Measurements from ENCODE around the gene RBM20. TPM values are rescaled to one million over a fixed set of nuclear protein-coding genes. Genes with fewer than 3 reads are reported as not detected.

Gene RBM20
- total and polyA plus RNA-seq, 2 of the 13 experiments (the other 11 are each of a cell fraction or from before 2014, with no cell fraction given): 0.02 to 0.22 TPM

DNA sequence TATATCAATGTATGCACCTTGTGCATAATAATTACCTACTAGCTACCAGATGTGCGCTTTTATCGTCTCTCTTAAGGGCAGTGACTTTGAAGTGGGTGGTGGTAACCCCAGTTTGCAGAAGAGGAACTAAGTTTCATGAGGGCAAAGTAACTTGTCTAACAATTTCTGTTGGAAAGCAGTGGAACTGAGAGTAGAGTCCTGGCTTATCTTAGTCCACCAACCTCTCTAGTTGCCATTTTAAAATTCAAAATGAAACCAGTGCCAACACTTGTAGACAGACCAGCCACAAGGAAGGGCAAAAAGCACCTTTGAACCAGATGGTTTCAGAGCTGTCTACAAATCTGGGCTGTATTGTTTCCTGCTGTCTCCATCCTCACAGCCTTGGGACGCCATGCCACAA, 32.0 kb upstream of the RBM20 start:
- in situ Hi-C loops (cut with HindIII; ENCODE audit: extremely low pct_ligation_motif_present, low pct_unique_long_range_greater_than_20kb): loop anchor here (5.0 to 25.0 kb wide), 2 partner anchors 60 to 275 kb away; no protein-coding TSS in a partner anchor
- TF ChIP-seq ZNF577 (CRISPR knock-in tag; IDR thresholded peaks at IDR 0.05; ENCODE audit: borderline replicate concordance, low read depth): no peak
- TF ChIP-seq CBX5 (CRISPR knock-in tag; IDR thresholded peaks at IDR 0.05; ENCODE audit: borderline replicate concordance): no peak
- TF ChIP-seq, protein P1, sequence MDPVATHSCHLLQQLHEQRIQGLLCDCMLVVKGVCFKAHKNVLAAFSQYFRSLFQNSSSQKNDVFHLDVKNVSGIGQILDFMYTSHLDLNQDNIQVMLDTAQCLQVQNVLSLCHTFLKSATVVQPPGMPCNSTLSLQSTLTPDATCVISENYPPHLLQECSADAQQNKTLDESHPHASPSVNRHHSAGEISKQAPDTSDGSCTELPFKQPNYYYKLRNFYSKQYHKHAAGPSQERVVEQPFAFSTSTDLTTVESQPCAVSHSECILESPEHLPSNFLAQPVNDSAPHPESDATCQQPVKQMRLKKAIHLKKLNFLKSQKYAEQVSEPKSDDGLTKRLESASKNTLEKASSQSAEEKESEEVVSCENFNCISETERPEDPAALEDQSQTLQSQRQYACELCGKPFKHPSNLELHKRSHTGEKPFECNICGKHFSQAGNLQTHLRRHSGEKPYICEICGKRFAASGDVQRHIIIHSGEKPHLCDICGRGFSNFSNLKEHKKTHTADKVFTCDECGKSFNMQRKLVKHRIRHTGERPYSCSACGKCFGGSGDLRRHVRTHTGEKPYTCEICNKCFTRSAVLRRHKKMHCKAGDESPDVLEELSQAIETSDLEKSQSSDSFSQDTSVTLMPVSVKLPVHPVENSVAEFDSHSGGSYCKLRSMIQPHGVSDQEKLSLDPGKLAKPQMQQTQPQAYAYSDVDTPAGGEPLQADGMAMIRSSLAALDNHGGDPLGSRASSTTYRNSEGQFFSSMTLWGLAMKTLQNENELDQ (CRISPR knock-in tag; IDR thresholded peaks at IDR 0.05; ENCODE audit: borderline replicate concordance): no peak
- no peak for TF ChIP-seq NR3C1 (CRISPR knock-in tag; IDR thresholded peaks at IDR 0.05)
- TF ChIP-seq HDAC6 (IDR thresholded peaks at IDR 0.05; ENCODE audit: low read depth, low read length): no peak
- TF ChIP-seq, protein P2, sequence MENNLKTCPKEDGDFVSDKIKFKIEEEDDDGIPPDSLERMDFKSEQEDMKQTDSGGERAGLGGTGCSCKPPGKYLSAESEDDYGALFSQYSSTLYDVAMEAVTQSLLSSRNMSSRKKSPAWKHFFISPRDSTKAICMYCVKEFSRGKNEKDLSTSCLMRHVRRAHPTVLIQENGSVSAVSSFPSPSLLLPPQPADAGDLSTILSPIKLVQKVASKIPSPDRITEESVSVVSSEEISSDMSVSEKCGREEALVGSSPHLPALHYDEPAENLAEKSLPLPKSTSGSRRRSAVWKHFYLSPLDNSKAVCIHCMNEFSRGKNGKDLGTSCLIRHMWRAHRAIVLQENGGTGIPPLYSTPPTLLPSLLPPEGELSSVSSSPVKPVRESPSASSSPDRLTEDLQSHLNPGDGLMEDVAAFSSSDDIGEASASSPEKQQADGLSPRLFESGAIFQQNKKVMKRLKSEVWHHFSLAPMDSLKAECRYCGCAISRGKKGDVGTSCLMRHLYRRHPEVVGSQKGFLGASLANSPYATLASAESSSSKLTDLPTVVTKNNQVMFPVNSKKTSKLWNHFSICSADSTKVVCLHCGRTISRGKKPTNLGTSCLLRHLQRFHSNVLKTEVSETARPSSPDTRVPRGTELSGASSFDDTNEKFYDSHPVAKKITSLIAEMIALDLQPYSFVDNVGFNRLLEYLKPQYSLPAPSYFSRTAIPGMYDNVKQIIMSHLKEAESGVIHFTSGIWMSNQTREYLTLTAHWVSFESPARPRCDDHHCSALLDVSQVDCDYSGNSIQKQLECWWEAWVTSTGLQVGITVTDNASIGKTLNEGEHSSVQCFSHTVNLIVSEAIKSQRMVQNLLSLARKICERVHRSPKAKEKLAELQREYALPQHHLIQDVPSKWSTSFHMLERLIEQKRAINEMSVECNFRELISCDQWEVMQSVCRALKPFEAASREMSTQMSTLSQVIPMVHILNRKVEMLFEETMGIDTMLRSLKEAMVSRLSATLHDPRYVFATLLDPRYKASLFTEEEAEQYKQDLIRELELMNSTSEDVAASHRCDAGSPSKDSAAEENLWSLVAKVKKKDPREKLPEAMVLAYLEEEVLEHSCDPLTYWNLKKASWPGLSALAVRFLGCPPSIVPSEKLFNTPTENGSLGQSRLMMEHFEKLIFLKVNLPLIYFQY (CRISPR knock-in tag; IDR thresholded peaks at IDR 0.05; ENCODE audit: borderline replicate concordance): no peak
- no peak for TF ChIP-seq ZNF709 (CRISPR knock-in tag; IDR thresholded peaks at IDR 0.05)
- TF ChIP-seq, protein P3, sequence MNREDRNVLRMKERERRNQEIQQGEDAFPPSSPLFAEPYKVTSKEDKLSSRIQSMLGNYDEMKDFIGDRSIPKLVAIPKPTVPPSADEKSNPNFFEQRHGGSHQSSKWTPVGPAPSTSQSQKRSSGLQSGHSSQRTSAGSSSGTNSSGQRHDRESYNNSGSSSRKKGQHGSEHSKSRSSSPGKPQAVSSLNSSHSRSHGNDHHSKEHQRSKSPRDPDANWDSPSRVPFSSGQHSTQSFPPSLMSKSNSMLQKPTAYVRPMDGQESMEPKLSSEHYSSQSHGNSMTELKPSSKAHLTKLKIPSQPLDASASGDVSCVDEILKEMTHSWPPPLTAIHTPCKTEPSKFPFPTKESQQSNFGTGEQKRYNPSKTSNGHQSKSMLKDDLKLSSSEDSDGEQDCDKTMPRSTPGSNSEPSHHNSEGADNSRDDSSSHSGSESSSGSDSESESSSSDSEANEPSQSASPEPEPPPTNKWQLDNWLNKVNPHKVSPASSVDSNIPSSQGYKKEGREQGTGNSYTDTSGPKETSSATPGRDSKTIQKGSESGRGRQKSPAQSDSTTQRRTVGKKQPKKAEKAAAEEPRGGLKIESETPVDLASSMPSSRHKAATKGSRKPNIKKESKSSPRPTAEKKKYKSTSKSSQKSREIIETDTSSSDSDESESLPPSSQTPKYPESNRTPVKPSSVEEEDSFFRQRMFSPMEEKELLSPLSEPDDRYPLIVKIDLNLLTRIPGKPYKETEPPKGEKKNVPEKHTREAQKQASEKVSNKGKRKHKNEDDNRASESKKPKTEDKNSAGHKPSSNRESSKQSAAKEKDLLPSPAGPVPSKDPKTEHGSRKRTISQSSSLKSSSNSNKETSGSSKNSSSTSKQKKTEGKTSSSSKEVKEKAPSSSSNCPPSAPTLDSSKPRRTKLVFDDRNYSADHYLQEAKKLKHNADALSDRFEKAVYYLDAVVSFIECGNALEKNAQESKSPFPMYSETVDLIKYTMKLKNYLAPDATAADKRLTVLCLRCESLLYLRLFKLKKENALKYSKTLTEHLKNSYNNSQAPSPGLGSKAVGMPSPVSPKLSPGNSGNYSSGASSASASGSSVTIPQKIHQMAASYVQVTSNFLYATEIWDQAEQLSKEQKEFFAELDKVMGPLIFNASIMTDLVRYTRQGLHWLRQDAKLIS (CRISPR knock-in tag; IDR thresholded peaks at IDR 0.05): no peak
- TF ChIP-seq CHCHD3 (CRISPR knock-in tag; IDR thresholded peaks at IDR 0.05): no peak
- TF ChIP-seq, protein P4, sequence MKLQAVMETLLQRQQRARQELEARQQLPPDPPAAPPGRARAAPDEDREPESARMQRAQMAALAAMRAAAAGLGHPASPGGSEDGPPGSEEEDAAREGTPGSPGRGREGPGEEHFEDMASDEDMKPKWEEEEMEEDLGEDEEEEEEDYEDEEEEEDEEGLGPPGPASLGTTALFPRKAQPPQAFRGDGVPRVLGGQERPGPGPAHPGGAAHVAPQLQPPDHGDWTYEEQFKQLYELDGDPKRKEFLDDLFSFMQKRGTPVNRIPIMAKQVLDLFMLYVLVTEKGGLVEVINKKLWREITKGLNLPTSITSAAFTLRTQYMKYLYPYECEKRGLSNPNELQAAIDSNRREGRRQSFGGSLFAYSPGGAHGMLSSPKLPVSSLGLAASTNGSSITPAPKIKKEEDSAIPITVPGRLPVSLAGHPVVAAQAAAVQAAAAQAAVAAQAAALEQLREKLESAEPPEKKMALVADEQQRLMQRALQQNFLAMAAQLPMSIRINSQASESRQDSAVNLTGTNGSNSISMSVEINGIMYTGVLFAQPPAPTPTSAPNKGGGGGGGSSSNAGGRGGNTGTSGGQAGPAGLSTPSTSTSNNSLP (IDR thresholded peaks at IDR 0.05; ENCODE audit: low read depth, low read length): no peak

More for the DNA sequence above, 32.0 kb upstream of the RBM20 start:
- Histone ChIP-seq H3K4me3 (replicated peaks in 1 of 3; ENCODE audit: insufficient read depth in 1 of 3, low read depth in 2 of 3, low read length in 3 of 3) (no peak overlapping the region), H3K9me3 (ENCODE audit: low read length) (no peaks in the 10 kb centered on the region), H3K4me2 (ENCODE audit: low read depth, low read length) (no peak overlapping the region), H2AFZ (ENCODE audit: low read length) (no peak overlapping the region), H3K4me1 (ENCODE audit: insufficient read depth, low read length) (no peaks in the 10 kb centered on the region), H3K79me2 (ENCODE audit: insufficient read depth, low read length) (no peaks in the 10 kb centered on the region), H3K27ac (ENCODE audit: extremely low read length, insufficient read depth, low read length) (no peak overlapping the region), H3K9ac (ENCODE audit: insufficient read depth, low read depth, low read length) (no peak overlapping the region), H3K36me3 (replicated peaks in 1 of 2; ENCODE audit: control insufficient read depth in 1 of 2, insufficient read depth in 2 of 2, low read length in 2 of 2) (no peaks in the 10 kb centered on the region), H4K20me1 (ENCODE audit: insufficient read depth, low read length) (no peaks in the 10 kb centered on the region), H3K27me3 (ENCODE audit: control insufficient read depth in 1 of 2, insufficient read depth in 2 of 2, low read length in 2 of 2) (no peaks in the 10 kb centered on the region; a peak in 1 of 5 replicates)
- 7% methylated on average over 3 of the region's 3 CpGs for WGBS (ENCODE audit: low lambda C conversion rate)
- POLR2A ChIA-PET: no interaction called here
- DNase-seq (ENCODE audit: low spot score): no peak
- no peak for FAIRE-seq
- CTCF ChIA-PET (ENCODE audit: low intra/inter-chr PET ratio, low total read pairs): no interaction called here
- no TSS peak for BruUV-seq (replicated peaks)
- no peak for ATAC-seq
- intact Hi-C loops (cut with micrococcal nuclease; ENCODE audit: unreplicated experiment): loop anchor here (5.0 kb wide), 1 partner anchor 1665 kb away; no protein-coding TSS in a partner anchor
